Suprapubic skin (tissue), 3 donors: Measurements from ENCODE around the gene ALKBH8.

ENCODE experiments used
- POLR2A ChIP-seq, 2 donors: fragments of 450-650 bp; IDR thresholded peaks; one replicate each; pipeline ENCODE4 v1.6.1; 2017; ENCODE audit warnings: antibody characterized with exemption in 2 of 2, mild to moderate bottlenecking in 2 of 2, moderate library complexity in 2 of 2
- TF ChIP-seq, protein P1 (sequence below), 2 donors: fragments of 200-600 bp in 1 of 2; fragments of 450-650 bp in 1 of 2; sonication (generic) in 1 of 2; IDR thresholded peaks; one replicate each; pipeline ENCODE4 v1.5.1; 2016 to 2019; ENCODE audit warnings: antibody characterized with exemption in 2 of 2, mild to moderate bottlenecking in 1 of 2, moderate library complexity in 1 of 2

GRCh38 chr11:107453594-107454286 lies 111.8 kb downstream of the ALKBH8 start:
- TF ChIP-seq POLR2A (IDR thresholded peaks at IDR 0.05): no peak
- TF ChIP-seq, protein P1, sequence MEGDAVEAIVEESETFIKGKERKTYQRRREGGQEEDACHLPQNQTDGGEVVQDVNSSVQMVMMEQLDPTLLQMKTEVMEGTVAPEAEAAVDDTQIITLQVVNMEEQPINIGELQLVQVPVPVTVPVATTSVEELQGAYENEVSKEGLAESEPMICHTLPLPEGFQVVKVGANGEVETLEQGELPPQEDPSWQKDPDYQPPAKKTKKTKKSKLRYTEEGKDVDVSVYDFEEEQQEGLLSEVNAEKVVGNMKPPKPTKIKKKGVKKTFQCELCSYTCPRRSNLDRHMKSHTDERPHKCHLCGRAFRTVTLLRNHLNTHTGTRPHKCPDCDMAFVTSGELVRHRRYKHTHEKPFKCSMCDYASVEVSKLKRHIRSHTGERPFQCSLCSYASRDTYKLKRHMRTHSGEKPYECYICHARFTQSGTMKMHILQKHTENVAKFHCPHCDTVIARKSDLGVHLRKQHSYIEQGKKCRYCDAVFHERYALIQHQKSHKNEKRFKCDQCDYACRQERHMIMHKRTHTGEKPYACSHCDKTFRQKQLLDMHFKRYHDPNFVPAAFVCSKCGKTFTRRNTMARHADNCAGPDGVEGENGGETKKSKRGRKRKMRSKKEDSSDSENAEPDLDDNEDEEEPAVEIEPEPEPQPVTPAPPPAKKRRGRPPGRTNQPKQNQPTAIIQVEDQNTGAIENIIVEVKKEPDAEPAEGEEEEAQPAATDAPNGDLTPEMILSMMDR (IDR thresholded peaks at IDR 0.05): no peak
